HL-60 (cell line): ENCODE results near the gene ERCC1.

ENCODE experiments used
- DNase-seq, 2 experiments: peaks; one replicate each; pipeline ENCODE4 v3.0.0-alpha.2; 2010 to 2020; ENCODE audit warnings: low read depth in 1 of 2, low spot score in 1 of 2
- H3K27ac ChIP-seq: fragments of 250-450 bp; sonication (Bioruptor Pico); replicated peaks from 2 replicates; pipeline ENCODE4 v1.5.1; 2020; ENCODE audit warnings: mild to moderate bottlenecking, moderate library complexity
- H3K27me3 ChIP-seq: fragments of 250-450 bp; sonication (Bioruptor Pico); 2 replicates; pipeline ENCODE4 v1.5.1; 2021; ENCODE audit warnings: mild to moderate bottlenecking, moderate library complexity; ENCODE audit not compliant: insufficient read depth, poor library complexity, severe bottlenecking
- H3K4me3 ChIP-seq: replicated peaks from 2 replicates; pipeline ENCODE4 v1.5.1; 2011; ENCODE audit warnings: mild to moderate bottlenecking, control low read depth, low read length; ENCODE audit not compliant: insufficient read depth
- CTCF ChIP-seq: IDR thresholded peaks from one replicate; pipeline ENCODE4 v1.5.1; 2011; ENCODE audit warnings: low read length, control low read depth, inconsistent platforms; ENCODE audit not compliant: insufficient read depth
- GABPA ChIP-seq: IDR thresholded peaks from 2 replicates; pipeline ENCODE4 v1.6.1; 2012; ENCODE audit warnings: low read depth
- POLR2AphosphoS5 ChIP-seq: IDR thresholded peaks from 2 replicates; pipeline ENCODE4 v1.6.1; 2012; ENCODE audit warnings: low read depth
- REST ChIP-seq: IDR thresholded peaks from 2 replicates; pipeline ENCODE4 v1.6.1; 2012; ENCODE audit warnings: low read depth; ENCODE audit not compliant: insufficient replicate concordance
- SPI1 ChIP-seq: IDR thresholded peaks from 2 replicates; pipeline ENCODE4 v1.6.1; 2012; ENCODE audit warnings: low read depth, mild to moderate bottlenecking, borderline replicate concordance

The ERCC1 gene

GRCh38 chr19:45368127-45368526 is 55.6 kb downstream of the ERCC1 start:
- Histone ChIP-seq H3K27me3 (no peaks in the 10 kb centered on the region), H3K27ac (no peak overlapping the region), H3K4me3 (no peak overlapping the region)
- no peak for DNase-seq
- TF ChIP-seq CTCF (no peak), GABPA (no peak), POLR2AphosphoS5 (no peak), SPI1 (no peak), REST (no peak)

GRCh38 chr19:45364696-45365095 is 59.0 kb downstream of the ERCC1 start:
- TF ChIP-seq SPI1 (no peak), REST (no peak), CTCF (no peak), POLR2AphosphoS5 (no peak), GABPA (no peak)
- Histone ChIP-seq H3K27ac (no peak overlapping the region), H3K27me3 (no peaks in the 10 kb centered on the region), H3K4me3 (no peak overlapping the region)
- DNase-seq: no peak

- Histone ChIP-seq H3K4me3 (no peak overlapping the region), H3K27me3 (no peaks in the 10 kb centered on the region), H3K27ac (no peak overlapping the region)
- TF ChIP-seq POLR2AphosphoS5 (no peak), GABPA (no peak), REST (no peak), SPI1 (no peak), CTCF (no peak)
- DNase-seq: no peak
These were observed 59.8 kb downstream of the ERCC1 start for GRCh38 chr19:45363861-45364459.
